Stimulated activated CD8-positive, alpha-beta memory T cell treated with anti-CD3 and anti-CD28 coated beads, Interleukin-7, amount 100 ng/mL, for 24 hours (primary cell): ENCODE measurements around the gene ATXN3L.

Experiments
- DNase-seq: peaks from one replicate; pipeline ENCODE4 v3.0.0-alpha.2; 2020; ENCODE audit warnings: low read depth

ATXN3L gene

DNA sequence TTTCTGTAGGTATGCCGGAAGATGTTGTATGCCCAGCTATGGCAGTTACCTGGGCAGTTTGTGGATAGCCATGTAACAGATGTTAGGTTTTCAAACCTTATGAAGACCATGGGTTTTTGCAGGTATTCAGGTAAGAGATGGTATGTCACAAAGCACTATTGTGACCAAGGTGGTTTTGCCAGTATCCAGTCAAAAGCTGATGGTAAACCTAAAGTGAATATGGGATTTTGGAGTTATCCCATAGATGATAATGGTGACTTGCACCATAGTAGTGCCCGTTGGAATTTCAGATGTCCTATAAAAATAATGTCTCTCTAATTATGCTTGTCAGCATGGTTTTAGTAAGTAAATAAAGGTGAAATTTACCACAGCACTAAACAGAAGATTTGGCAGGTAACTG lies at the start of gene ATXN3L:
Gene ATXN3L (minus strand): TSS at position 101 of the 400 bp plus-strand sequence. CDS start 119 bp downstream, outside the sequence.
- DNase-seq: no peak

DNA sequence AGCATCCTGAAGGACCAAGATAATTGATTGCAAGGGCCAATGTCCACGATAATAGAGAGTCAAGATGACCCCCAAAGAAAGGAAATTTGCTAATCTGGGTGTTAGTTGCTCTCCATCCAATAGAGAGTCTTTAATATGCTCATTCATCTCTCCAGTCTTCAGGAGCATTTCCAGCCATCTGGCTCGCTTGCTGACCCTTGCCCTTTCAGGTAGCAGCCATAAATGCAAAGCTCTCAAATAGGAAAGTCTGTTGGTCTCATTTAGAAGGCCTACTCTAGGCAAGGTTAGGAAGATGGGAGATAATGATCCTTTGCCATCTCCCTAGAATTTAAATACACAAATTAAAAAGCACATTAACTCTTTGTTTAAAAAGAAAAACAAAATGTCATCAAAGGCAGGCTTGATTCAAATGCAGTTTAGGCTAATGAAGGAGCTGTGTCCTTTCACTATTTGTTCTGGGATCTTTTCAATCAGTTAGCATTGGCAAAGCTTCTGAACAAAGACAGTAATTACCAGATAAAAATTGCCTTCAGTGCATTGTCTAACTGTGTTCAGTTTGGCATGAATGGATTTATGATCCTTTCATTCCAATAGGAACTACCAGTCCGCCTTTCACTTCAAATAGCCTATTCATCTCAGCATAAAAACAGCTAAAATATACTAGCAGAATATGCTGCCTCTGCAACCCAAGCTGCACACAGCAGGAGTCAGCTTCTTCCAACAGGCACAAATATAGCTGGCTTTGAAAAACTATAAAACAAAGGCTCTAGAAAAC lies 49.6 kb upstream of the ATXN3L start:
- DNase-seq: no peak

DNA sequence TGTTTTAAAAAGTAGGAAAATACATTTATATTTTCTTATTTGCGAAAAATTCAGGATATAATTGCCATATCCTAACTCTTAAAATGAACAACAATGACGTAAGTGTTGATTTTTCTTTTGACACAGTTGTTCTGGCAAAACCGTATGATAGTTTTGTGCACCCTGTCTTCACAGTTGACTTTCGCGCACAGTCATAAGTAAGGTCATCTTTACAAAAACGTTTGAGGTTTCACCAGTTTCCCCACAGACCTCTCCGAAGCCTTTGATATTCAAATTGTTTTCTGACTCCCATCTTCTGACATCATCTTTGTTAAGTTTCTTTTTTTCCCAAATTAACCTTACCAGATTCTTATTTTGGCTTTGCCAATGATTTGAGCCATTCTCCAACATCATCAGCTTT lies 48.1 kb upstream of the ATXN3L start:
- DNase-seq: no peak

DNA sequence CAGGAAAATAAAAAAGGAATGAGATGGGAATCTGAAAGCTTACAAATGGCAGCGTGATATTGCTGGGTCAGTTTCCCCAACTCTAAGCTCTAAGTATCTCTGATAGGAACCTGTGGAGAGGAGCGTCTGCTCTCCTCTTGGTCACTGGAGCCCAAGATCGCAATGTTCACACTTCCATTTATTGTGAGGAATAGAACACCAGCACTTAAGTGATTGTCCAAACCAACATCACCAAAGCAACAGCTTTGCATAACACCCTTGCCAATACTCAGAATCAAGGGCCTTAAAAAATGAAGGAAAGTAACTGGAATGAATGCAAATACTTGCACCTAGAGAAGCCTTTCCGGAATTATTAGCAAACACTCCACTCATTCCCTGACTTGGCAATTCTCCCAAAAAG lies 46.8 kb upstream of the ATXN3L start:
- DNase-seq: no peak

DNA sequence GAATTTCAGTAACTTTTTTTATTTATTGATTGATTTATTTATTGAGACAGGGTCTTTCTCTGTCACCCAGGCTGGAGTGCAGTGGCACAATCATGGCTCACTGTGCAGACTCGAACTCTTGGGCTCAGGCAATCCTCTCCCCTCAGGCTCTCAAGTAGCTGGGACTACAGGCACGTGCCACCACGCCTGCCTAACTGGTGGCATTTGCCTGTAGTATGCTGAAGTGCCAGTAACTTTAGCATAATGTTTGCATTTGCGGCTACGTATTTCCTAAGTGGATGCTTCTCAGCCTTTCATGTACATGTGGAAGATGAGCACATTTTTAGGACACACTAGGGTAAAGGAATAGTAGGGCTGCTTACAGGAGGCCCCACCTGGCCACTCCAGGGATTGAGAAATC lies 45.3 kb upstream of the ATXN3L start:
- DNase-seq: no peak

DNA sequence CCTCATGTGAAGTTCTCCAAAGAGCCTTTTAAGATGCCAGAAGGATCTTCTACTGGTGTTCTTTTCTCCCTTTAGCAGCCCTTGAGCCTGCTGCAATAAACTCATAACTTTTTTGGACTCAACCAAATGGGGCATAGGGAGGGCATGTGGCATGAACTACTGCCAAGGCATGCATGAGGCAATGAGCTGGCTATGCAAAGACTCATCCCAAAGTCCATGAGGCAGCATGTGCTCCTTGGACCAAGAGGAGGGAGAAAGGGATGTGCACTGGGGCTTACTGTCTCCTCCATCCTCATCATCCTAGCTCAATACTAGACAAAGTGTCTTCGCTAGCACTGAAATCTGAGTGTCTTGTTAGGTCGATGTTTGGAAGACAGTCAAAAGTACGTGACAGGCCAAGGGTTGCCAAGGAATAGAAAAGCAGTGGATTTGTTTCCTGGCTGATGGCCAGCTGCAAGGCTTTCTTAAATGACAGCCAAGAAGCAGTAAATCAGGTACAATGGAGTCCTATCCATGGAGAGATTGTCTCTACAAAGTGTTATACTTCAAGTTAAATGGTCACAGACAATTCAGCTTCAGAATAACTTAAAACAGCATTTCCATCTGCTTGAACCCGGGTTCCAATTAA lies 44.5 kb upstream of the ATXN3L start:
- DNase-seq: no peak

DNA sequence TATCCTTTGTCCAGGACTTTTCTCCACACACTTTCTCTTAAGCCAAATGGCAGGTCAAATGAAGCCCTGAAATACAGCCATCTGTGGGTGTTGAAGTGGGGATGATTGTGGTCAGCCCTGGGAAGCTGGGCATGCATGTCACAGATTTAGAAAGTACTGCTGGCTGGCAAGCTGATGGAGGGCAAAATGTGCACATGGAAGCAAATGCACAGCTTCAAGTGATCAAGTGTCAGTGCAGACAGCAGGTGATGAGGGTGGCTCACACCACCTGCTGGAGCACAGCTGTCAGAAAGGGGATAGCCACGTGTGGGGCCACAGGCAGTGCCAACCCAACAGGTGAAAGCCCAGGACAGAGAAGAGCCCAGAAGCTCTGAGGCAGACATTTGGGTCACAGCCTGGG lies 40.3 kb upstream of the ATXN3L start:
- no peak for DNase-seq

DNA sequence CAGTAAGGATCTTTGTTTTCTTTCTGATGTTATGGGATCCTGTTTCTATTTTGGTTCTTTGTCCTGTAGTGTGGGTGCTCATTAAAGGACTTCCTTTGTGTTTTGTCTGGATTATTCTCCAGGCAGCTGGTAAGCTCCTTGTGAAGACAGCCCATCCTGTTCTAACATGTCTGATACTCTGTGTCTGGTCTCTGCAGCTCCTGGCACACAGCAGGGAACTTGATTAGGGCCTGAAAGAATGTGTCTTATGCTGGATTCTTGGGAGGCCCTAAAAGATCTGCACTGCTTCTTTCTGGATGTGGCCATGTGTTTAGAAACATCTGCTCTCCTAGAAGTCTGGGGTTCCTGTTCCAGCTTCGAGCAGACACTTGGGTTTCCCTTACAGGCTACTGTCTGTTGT lies 38.1 kb upstream of the ATXN3L start:
- no peak for DNase-seq

DNA sequence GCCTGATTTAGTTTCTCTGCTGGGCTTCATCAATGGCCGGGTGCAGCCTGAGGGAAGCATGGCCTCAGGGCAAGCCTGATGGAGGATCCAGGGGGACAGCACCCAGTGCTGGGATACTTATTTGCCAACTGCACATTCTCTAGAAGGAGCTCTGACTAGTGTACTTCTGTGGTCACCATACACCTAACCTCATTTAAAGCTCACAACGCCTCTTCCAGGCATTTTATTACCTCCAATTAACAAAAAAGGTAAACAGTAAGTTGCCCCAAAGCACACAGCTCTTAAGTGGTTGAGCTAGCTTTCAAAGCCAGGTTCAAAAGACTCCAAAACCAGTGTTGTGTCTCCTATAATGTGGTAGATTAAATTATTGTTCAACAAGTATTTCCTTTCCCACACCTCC lies 26.8 kb upstream of the ATXN3L start:
- DNase-seq: no peak

DNA sequence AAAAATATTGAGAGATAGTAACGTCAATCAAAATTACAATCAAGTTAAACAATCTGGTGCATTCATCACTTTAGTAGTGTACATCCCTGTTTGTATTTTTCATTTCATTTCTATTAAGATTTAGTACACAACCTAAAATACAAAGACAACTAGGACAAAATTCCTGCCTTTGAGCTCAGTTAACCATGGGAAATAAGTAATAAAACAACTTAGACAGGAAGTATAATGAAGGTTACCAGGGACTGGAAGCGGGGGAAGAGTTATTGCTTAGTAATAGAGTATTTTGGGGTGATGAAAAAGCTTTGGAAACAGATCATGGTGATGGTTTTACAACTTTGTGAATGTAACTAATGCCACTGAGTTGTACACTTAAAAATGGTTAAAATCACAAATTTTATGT lies 25.6 kb upstream of the ATXN3L start:
- DNase-seq: no peak

DNA sequence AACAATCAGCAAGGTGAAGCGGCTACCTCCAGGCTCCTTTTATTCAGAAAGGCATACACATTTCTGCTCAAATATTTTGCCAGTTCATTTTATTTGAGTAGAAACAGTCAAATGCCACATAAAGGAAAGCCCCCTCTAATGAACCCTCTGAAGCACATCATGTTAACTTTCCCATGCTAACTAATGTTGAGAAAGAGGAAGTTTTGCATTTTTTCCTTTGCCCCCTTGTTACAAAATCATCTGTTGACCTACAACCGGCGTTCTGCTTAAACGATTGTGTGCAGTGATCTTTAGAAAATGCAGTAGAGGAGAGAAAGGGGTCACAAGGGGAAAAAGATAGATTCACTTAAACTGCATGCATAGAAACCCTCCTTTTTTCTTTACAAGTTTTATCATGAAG lies 25.2 kb upstream of the ATXN3L start:
- DNase-seq: no peak

DNA sequence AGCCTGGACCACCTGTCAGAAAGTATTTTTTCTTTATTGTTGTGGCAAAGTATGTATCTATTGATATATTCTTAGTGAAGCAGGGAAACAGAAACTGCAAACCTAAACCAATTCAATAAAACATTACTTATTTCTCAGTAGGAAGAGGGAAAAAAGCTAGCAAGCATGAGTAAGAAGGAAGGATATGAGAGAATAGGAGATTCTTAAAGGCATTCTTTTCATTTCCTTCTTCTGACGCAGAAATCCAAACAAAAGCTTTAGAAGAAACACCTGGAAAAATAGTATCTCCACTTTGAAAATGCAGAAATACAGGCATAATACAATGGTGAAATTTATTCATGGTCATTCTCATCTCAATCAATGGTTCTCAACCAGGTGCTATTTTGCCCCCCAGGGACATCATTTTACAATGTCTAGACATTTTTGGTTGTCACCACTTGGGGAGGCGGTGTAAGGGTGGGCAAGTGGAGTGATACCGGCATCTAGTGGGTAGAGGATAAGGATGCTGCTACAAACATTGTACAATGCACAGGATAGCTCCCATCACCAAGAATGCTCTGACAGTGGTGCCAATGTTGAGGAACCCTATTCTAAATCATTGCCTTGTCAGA lies 21.7 kb upstream of the ATXN3L start:
- no peak for DNase-seq

DNA sequence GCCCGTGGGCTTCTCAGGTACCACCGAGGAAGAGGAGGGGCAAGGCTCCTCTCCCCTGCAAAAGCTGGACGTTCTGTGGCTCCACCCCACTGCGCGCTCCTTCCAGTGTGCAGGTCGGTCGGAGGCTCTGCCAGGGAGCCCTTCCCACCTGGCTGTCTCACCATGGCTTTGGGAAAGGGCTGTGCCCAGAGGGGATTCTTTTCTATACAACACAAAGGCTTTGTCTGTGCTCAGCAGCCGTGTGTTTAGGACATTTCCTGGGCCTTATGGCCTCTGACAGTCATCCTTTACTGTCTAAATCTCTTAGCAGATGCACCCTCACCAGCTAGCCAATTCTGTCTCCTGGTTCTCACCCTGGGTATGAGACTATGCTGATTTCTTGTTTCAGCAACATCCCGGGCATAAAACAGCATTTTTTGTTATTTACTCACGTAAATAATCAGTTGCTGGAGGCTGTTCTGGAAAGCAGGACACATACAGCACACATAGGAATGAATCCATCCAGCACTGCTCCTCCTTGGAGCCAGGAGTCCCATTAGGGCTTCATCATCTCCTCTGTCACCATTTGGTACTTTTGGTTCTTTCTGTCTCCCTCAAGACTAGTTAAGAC lies 20.4 kb upstream of the ATXN3L start:
- DNase-seq: no peak

DNA sequence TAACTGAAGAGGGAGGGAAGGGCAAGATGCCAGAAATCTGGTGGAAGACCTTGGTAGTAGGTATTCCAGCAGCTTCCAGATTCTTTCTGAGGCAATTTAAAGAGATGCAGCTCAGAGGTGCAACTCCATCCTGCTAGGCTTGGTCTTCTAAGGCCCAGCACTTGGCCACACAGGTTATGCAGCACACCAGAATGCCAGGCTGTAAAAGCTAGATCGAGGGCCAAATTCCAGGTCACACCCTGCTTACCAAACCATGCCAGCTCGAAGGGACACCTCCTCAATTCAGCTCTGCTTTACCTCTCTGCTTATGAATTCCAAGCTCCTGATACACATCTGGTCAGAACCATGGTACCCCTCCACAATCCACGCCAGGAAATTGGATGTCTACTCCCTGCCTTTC lies 19.8 kb upstream of the ATXN3L start:
- no peak for DNase-seq

DNA sequence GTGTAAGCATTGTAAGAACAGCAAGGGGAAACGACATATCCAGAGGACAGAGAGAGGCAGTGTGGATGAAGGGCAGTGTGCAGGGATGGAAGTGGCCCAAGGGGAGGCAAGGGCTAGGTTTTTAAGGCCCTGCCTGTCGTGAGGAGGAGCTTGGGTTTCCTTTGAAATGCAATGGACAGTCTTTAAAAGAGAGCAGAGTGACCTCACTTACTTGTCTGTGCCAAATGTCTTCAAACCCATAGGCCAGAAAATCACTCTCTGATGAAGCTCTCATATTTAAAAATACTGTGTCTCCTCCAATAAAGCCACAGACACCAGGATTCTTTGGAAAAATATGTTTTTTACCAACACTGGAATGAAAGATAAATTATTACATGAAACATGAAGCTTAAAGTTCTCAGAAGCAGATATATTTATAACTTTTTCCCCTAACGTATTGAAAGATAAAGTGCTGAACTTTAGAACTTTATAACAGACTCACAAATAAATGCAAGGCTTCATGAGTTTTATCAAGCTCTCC lies 19.2 kb upstream of the ATXN3L start:
- no peak for DNase-seq

DNA sequence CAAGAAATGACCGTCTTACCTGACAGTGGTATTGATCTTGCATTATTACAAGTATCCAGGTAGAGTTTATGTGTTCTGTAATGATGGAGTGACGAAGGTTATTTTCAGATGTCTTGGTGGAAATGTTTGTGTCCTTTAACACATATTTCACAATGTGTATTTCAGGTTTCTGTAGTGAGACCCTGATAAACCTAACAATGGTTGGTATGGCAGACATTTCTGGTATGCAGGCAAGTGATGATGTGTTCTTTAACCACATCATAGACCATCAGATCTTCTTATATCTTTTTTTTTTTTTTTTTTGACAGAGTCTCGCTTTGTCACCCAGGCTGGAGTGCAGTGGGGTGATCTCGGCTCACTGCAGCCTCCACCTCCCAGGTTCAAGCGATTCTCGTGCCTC lies 14.6 kb upstream of the ATXN3L start:
- no peak for DNase-seq

DNA sequence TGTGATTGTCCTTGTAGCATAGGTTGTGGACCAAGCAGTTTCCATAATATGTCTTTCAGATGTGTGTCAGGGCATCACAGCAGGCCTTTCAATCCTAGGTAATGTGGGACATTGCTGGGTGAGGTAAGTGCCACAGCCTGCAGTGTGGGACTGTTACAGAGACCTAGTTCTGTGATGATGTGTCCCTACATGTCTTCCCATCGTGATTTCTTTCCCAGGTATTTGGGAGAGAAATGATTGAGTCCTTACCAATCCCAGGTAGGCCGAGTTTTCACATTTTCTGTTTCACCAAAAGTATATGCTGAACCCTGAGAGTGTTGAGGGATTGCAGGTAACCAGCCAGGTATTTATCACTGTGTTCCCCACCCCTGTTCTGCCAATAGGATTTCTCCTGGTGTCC lies 10.6 kb upstream of the ATXN3L start:
- no peak for DNase-seq

DNA sequence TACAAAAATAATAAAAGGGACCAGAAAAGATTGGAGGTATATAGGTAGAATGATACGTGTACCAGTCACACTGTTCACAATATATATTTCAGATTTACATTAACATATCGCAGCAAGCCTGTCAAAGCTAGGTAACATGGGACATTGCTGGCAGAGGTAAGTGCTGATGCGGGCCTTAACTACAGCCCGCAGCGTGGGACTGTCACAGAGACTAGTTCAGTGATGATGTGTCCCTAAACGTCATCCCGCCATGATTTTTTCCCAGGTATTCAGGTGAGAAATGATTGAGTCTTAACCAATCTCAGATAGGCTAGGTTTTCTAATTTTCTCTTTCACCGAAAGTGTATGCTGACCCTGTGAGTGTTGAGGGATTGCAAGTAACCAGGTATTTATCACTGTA lies 7.8 kb upstream of the ATXN3L start:
- no peak for DNase-seq

DNA sequence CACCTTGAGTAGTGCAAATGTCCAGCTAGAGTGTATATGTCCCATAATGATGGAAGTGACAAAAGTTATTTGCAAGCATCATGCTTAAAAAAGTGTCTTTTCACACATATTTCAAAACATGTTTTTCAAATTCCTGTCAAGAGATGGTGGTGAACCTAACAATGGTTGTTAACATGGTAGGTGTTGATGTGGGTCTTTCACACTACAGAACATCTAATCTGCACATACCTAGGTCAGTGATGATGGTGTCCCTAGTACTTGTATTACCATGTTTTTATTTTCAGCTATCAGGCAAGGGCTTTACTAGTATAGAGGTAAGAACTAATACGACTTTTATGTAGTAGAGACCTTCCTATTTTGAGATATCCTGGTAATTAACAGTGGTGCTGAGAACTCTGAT lies 3.4 kb upstream of the ATXN3L start:
- no peak for DNase-seq

DNA sequence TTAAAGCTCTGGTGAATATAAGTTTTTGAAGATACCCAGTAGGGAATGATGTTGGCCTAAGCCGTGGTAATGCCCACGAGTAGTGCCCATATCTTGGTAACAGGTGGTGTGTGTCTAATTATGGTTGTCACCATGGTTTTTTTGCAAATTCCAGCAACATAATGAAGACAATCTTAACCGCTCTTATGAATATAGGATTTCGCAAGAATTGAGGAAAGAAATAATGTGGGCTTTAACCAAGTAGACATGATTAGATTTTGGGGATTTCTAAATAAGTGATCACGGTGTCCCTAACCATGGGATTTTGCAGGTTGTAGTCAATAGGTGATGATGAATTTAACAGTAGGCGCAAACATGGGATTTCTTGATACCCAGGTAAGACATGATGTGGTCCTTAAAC lies 2.5 kb downstream of the ATXN3L start:
- no peak for DNase-seq

DNA sequence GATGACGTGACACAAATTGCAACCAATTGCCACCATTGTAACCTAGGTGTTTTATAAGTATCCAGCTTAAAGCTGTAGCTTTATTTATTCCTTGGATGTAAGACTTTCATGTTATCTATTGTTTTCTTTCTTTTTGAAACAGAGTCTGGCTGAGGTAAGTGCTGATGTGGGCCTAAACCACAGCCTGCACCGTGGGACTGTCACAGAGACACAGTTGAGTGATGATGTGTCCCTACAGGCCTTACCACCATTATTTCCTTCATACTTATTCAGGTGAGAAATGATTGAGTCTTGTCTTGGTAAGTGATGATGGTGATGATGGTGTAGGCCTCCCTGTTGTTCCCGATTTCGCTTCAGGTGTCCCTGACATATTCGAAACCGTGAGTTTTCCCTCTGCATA lies 8.3 kb downstream of the ATXN3L start:
- no peak for DNase-seq

DNA sequence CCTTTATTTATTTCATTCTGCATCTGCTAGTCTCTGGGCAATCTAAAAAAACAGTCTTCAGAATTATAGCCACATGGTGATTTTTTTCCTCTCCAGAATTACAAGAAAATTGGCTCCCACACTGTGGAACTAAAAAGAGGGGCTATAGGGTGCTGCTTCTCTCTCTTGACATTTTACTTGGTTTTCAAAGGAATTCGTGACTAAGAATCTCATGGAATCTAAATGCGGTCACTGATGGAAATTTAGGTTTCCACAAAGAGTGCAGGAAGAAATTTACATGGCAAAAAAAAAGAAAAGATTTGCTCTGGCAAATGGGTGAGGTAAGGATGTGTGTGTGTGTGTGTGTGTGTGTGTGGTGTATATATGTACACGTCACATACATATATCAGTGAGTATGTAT lies 10.2 kb downstream of the ATXN3L start:
- no peak for DNase-seq

DNA sequence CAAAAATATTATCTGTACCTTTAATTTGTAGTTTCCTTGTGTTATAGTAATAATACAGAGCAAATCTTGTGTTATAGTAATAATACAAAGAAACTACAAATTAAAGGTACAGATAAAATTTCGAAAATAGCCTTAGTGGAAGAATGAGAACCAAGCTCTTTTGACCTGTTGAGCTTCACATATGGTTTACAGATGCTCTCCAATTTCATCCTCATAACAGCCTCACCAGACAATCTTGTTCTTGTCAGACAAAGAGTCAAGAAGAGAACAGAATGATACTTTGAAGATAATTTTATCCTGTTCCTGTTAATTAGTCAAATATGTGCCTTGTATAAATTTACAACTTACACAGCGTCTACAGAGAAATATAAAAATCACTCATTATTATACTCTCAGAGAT lies 12.8 kb downstream of the ATXN3L start:
- no peak for DNase-seq
